ENCODE results near the gene BORCS6. TPM values are rescaled to one million over a fixed set of nuclear protein-coding genes. Genes with fewer than 3 reads are reported as not detected.

Gene BORCS6
- total RNA-seq, 1 donor from 2014 or later = 4.8 TPM

- no peak for DNase-seq
Measured at GRCh38 chr17:8210761-8211458, 20.9 kb upstream of the BORCS6 start.

GRCh38 chr17:8209907-8210760 lies 20.2 kb upstream of the BORCS6 start, which contains the start of gene AURKB:
TSS of gene AURKB (minus strand) at chr17:8210575. CDS start at chr17:8210224, 351 bp downstream.
- peak; percentile 79 for DNase-seq

- DNase-seq = no peak
Measured at GRCh38 chr17:8206536-8206935, 16.6 kb upstream of the BORCS6 start.

- no peak for DNase-seq
Measured at GRCh38 chr17:8204761-8205555, 15.0 kb upstream of the BORCS6 start.

DNA sequence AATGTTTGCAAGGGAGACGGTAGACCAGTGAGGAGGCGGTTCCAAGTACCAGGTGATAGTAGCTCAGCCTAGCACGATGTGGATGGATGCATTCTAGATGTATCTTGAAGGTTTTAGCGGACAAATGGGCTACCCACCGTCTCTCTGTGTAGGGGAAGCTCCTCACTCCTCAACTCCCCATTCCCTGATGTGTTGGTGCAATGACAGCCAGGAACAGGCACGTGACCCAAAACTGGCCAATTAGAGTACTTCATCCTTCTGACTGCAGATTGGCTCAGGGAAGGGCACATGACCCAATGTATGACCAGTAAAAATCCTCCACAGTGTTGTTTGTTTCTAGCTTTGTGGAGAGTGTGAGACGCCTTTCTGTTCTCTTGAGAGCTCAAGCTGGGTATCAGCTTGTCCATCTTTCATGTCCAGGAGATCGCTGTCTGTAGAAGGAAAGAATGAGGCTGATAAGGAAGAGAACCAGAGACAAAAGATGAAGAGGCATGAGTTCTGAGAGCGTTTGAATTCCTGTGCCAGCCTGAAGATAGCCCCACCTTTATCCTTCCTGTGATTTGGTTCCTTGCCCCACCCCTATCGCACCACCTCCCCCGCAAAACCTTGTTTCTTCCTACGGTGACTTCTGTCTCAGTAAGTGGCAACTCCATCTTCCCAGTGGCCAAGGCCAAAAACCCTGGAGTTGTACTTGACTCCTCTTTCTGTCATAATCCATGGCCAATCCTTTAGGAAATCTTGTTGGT lies 2.3 kb upstream of the BORCS6 start:
- DNase-seq = peak; percentile 93

GRCh38 chr17:8190506-8190905 lies 526 bp upstream of the BORCS6 start:
- no peak for DNase-seq

DNA sequence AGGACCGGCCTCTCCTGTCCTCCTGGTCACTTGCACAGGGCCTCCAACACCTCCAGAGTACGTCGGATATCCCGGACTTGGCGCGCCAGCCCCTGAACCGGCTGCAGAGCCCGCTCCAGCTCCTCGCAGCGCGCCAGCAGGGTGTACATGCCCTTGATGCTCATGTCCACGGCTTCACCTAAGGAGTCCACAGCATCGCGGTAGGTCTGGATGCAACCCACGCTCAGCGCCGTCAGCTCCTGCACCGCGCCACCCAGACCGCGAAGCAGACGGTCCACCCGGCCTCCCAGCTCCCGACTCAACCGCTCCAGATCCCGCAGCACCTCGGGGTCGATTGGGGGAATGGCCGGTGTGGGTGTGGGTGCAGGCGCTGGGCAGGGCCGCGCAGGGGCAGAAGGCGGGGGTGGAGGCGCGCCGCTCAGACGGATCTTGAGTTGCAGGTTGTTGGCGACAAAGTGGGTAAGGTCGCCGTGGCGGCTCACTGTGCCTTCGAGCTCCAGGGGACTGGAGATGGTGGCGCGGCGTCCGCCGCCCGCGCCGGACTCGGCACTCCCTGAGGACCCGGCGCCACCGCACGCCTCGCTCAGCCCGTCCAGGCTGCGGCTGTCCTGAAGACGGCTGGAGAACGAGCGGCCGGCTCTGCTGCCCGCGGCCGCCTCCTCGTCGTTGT lies 804 bp downstream of the BORCS6 start:
- no peak for DNase-seq

- no peak for DNase-seq
Measured at GRCh38 chr17:8188263-8188839, 1.6 kb downstream of the BORCS6 start.

DNA sequence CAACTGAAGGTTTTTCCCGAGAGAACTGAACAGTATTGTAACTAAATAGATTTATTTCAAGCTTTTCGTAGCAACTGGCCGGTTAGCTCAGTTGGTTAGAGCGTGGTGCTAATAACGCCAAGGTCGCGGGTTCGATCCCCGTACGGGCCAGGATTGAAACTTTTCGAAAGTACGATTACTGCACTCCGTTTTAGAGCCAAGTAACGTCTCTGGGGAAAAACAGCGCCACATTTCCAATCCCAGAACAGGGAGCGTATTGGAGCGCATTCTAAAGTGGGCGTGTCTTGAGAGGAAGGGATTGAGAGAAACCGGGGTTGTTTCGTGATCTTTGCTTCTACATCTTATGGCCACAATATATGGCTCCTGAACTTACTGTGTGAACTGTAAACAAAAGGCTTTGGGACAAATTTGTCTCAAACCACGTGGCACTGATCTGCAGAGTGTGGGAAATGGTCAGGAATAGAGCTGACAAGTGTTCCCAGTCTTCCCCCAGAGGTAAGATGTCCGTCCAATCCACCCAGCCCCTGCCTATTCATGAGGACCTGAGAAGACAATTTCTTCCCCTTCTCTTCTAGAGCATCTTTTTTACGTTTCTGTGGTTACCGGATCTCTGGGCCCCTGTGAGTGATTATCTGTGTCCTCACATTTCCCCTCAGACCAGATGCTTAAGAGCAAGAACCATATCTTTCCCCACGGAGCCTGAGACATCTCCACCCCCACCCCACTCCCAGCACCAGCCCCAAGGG lies 2.3 kb downstream of the BORCS6 start:
- peak; percentile 81 for DNase-seq

DNA sequence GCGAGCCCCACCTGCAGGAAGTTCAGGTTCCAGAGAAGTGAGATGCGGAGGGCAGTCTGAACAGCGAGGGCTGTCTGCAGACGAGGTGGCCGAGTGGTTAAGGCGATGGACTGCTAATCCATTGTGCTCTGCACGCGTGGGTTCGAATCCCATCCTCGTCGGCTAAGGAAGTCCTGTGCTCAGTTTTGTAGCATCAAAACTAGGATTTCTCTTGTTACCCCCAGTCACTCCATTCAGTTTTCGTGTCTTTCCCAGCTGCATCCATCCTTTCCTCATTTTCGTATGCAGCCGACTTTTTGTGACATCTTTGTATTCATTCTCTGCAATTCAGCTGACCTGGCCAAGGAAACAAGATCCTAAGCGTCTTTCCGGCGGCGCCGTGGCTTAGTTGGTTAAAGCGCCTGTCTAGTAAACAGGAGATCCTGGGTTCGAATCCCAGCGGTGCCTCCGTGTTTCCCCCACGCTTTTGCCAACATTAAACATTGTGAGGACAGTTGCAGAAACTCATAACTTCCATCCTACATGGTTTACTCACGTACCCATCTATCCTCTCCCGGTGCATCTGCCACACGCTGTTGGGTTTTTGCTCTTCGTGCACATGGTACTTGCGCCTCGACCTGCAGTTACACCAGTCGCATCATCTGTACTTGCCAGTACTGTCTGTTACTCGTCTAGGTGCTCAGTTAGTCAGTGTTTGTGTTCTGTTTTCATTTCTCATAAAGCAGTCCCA lies 3.0 kb downstream of the BORCS6 start:
- peak; percentile 87 for DNase-seq

DNA sequence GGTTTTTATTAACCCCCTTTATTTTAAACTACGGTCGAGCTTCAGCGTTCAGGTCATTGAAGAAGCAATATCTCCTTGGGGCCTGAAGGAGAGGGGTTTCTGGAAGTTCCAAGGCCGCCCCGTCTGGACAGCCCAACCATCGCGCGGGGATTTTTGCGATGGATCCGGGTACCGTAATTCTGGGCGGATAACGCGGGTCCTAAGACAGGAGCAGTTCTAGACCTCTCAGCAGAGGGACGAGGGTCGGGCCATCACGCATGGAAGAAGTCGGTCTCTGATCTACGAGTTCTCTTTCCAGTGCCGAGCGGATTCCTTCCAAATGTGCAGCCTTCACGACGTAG lies 3.6 kb downstream of the BORCS6 start:
- DNase-seq = no peak

- peak; percentile 71 for DNase-seq
Measured at GRCh38 chr17:8185582-8186445, 4.2 kb downstream of the BORCS6 start.

GRCh38 chr17:8176998-8177731 lies 12.8 kb downstream of the BORCS6 start:
- no peak for DNase-seq

DNA sequence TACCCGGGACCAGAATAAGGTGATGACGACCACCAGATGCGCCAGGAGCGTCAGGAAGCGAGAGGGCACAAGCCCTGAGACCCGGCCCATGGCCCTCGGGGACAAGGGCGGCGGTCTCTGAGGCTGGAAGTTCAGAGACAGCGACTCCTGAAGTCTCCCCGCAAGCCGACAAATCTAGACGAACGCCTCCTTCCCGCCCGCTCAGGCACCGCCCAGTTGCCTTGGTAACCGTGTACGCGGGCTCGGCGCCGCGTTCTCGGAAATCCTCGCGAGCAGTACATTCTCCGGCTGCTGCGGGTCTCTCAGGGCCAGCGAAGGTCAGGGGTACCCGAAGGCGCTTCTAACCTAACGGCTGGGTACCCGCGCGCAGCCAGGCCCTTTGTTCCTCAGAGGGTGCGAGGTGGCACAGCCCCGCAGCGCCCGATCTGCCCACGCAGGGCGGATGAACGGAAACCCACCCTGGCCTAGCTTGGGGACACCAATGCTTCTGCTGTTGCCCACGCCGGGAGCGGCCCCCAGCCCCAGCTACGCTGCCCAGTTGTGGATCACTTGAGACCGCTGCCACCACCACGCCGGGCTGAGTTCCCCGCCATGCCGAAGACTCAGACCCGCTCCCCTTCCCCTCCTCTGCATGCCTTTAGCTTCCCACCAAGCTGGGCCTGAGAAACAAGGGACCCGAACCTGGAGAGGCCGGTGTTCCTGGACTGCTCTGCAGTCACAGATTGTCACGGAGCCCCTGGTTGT lies 13.6 kb downstream of the BORCS6 start, which contains the start of gene TMEM107:
TSS of gene TMEM107 (minus strand) at position 184 of the 744 bp plus-strand sequence. CDS start at position 90, 94 bp downstream.
- peak; percentile 76 for DNase-seq

DNA sequence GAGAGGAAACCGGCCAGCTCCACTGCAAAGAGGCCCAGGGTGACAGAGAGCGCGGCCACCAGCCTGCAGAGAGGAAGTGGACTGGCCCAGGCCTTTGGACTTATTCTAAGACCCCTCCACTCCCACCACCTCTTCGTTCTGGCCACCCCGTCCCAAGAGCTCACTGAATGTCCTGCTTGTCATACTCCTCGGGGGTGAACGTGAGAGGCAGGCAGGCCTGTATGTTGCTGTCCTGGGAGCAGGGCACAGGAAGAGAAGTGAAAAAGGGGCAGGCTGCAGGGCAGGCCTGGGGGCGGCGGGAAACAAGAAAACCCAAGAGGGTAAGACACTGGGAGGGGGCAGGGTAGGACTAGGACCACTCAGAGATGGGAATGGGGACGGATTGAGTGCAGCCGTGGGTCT lies 14.2 kb downstream of the BORCS6 start:
- no peak for DNase-seq

DNA sequence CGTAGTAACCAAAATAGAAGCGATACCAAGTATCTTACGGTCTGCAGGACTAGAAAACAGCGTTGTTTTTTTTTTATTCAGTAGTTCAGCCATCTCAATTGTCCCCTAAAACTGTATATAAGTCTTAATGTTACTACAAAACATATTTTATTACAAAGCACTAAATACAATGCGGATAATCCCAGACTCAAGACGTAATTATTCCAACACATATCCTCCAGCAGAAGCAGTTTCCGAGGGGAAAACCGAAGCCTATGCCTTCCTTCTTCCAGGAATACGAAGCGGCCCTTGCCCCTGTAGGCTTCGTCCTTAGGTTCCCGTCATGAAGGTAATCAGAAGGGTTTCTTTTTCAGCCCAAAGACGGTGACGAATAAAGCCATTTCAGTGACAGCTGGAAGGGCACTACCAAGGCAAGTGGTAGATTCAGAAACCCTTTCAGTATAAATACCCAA lies 16.1 kb downstream of the BORCS6 start:
- DNase-seq = no peak

Measured in occipital lobe (tissue), 2 donors.